RWPE1 (cell line): ENCODE data around the gene SURF4.

Experiments used
- CTCF ChIA-PET: fragments of 350-600 bp; sonication (Branson Sonifier 250); formaldehyde crosslinking; extraction: SDS; loops from one replicate; lab custom pipeline; 2021; lab: Yijun Ruan, JAX
- POLR2A ChIA-PET: fragments of 400-600 bp; formaldehyde crosslinking; extraction: SDS; loops from one replicate; lab custom pipeline; 2020; ENCODE audit warnings: antibody characterized with exemption; ENCODE audit not compliant: low non-redundant PET; lab: Yijun Ruan, JAX
- DNase-seq: peaks from one replicate; pipeline ENCODE4 v3.0.0; 2012; ENCODE audit warnings: low spot score
- H3K27ac ChIP-seq: fragments of 450-650 bp; 2 replicates; pipeline ENCODE4 v1.5.1; 2017
- TF ChIP-seq, protein P1 (sequence below): fragments of 450-650 bp; conservative IDR thresholded peaks from 2 replicates; pipeline ENCODE4 v1.5.1; 2017; ENCODE audit warnings: low read depth, mild to moderate bottlenecking

The SURF4 gene

DNA sequence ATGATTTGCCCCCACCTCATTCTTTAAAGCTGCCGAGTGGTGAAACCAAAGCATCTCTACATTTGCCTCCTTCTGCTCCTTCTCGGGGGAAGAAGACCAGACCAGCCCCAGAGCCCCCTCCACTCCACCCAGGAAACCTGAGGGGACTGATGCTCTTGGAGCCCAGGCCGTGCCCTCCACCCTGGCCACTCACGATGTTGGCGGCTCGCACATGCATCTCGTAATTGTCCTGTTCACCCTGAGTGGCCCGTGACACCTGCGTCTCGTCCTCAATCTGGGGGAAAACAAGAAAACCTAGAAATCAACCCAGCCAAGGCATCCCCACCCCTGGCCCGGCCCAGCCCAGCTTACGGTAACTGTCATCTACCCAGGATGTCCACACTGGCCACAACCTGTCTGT, 30.9 kb downstream of the SURF4 start:
- peak overlapping the region; percentile 93; the same call in 1 of the 2 replicates for H3K27ac ChIP-seq
- CTCF ChIA-PET = no interaction called here
- TF ChIP-seq, protein P1, sequence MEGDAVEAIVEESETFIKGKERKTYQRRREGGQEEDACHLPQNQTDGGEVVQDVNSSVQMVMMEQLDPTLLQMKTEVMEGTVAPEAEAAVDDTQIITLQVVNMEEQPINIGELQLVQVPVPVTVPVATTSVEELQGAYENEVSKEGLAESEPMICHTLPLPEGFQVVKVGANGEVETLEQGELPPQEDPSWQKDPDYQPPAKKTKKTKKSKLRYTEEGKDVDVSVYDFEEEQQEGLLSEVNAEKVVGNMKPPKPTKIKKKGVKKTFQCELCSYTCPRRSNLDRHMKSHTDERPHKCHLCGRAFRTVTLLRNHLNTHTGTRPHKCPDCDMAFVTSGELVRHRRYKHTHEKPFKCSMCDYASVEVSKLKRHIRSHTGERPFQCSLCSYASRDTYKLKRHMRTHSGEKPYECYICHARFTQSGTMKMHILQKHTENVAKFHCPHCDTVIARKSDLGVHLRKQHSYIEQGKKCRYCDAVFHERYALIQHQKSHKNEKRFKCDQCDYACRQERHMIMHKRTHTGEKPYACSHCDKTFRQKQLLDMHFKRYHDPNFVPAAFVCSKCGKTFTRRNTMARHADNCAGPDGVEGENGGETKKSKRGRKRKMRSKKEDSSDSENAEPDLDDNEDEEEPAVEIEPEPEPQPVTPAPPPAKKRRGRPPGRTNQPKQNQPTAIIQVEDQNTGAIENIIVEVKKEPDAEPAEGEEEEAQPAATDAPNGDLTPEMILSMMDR = no peak
- DNase-seq = no peak
- POLR2A ChIA-PET = no interaction called here

DNA sequence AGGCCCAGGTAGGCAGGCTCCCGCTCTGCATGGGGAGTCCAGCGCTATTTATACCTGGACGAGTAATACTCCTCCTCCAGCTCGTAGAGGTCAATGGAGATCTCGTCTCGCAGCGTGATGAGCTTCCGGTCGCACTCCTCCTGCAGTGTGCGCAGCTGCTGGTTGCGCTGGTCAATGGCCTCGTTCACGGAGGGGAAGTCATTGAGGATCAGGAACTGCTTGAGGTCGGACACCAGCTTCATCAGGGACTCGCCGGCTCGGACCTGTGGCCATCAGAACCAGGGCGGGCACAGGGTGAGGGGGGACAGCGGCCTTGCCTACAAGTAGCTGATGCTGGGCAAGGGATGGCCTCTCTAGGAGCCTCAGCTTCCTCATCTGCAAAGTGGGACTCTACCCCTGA, 31.8 kb downstream of the SURF4 start:
- TF ChIP-seq, protein P1 = no peak
- CTCF ChIA-PET = interaction anchor here (0.5 kb wide), 1 partner anchor 186 kb away, joined by 3 read pairs; no protein-coding TSS in a partner anchor
- peak overlapping the region; percentile 21; the same call in 1 of the 2 replicates for H3K27ac ChIP-seq
- POLR2A ChIA-PET = no interaction called here
- no peak for DNase-seq

GRCh38 chr9:133342570-133342969, 33.3 kb downstream of the SURF4 start:
- ChIA-PET POLR2A (interaction anchor here (0.6 kb wide), 1 partner anchor 8 kb away, joined by 3 read pairs; no protein-coding TSS in a partner anchor), CTCF (interaction anchor here (0.7 to 2.0 kb wide), 6 partner anchors 13 to 157 kb away, joined by 3 to 11 read pairs (median 4); partner anchors contain the start of genes SURF1 and SURF2)
- peak overlapping the region; percentile 21 for H3K27ac ChIP-seq
- TF ChIP-seq, protein P1 = no peak
- no peak for DNase-seq

GRCh38 chr9:133342069-133342406, 33.8 kb downstream of the SURF4 start:
- TF ChIP-seq, protein P1 = no peak

GRCh38 chr9:133341369-133342068, 34.3 kb downstream of the SURF4 start:
- peak overlapping the region; percentile 21 for H3K27ac ChIP-seq
- ChIA-PET CTCF (interaction anchor here (0.5 to 2.0 kb wide), 7 partner anchors 9 to 145 kb away, joined by 3 to 11 read pairs (median 3); partner anchors contain the start of genes SURF1 and SURF2), POLR2A (no interaction called here)
- TF ChIP-seq, protein P1 = no peak
- no peak for DNase-seq

More at GRCh38 chr9:133342069-133342406, 33.8 kb downstream of the SURF4 start:
- no peak for DNase-seq
- peak overlapping the region; percentile 21 for H3K27ac ChIP-seq
- POLR2A ChIA-PET = no interaction called here
- CTCF ChIA-PET = interaction anchor here (0.5 to 2.0 kb wide), 7 partner anchors 8 to 144 kb away, joined by 3 to 11 read pairs (median 3); partner anchors contain the start of genes SURF1 and SURF2

DNA sequence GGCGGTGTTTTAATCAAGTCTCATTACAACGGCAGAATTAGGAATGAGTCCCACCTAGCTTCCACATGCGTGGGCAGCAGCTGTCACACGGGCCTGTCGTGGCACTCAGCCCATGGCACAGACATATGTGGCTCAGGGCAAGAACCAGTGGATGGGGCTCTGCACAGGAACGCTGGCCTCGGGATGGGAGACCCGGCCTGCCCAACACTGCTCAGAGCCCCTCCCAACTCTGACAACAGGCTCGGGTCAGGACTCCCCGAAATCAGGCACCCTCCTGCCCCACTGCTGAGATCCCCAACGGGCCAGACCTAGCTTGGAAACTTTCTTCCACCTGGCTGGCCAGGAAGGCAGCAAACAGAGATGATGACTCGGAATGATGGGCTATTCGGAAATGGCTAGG, 34.9 kb downstream of the SURF4 start:
- ChIA-PET POLR2A (no interaction called here), CTCF (interaction anchor here (0.6 to 1.4 kb wide), 2 partner anchors 19 to 145 kb away, joined by 4 read pairs; no protein-coding TSS in a partner anchor)

More for the DNA sequence above, 34.9 kb downstream of the SURF4 start:
- no peak for DNase-seq
- H3K27ac ChIP-seq = peak overlapping the region; percentile 21
- TF ChIP-seq, protein P1 = no peak
